Posterior vena cava (tissue), 2 donors: ENCODE results near the gene TRABD2B. TPM values are rescaled to one million over a fixed set of nuclear protein-coding genes. Genes with fewer than 3 reads are reported as not detected.

Experiments
- DNase-seq: peaks from one replicate; pipeline ENCODE4 v3.0.0-alpha.2; 2020; ENCODE audit warnings: low spot score
- intact Hi-C, 2 donors: fragments of 100-400 bp; cut with DNase I; formaldehyde crosslinking; loops; one replicate each; pipeline versions ENCODE4 v1.14.1 to v1.14.2; 2022 to 2023
- long read RNA-seq, 2 donors: library from polyadenylated mRNA; unstranded; transcript quantifications; one replicate each; pipeline ENCODE4 v2.0.0, GENCODE V29; 2020 to 2021
- total RNA-seq, 2 donors: library from RNA; stranded (reverse); fragmentation: NEBNext Ultra II Directional; extraction: Animal tissue kit (Norgen Biotek cat#: 25700); gene quantifications; one replicate each; pipeline ENCODE4 v1.2.1, GENCODE V29; 2021
- donor health status: DM: yes; HTN: yes; CAD: no.
- donor health status: DM: yes; HTN: yes; CAD: no.

The TRABD2B gene
- 10 to 100 TPM; 10.5 to 16.4 TPM for total RNA-seq
- long read RNA-seq, donor 1, partial matches to known transcripts, result 3 of 16 reads
- long read RNA-seq, donor 1, other reads (novel, unspliced or antisense), result 13 of 16 reads
- long read RNA-seq, donor 2, partial matches to known transcripts, result 0 of 11 reads
- long read RNA-seq, donor 2, other reads (novel, unspliced or antisense), result 11 of 11 reads

DNA sequence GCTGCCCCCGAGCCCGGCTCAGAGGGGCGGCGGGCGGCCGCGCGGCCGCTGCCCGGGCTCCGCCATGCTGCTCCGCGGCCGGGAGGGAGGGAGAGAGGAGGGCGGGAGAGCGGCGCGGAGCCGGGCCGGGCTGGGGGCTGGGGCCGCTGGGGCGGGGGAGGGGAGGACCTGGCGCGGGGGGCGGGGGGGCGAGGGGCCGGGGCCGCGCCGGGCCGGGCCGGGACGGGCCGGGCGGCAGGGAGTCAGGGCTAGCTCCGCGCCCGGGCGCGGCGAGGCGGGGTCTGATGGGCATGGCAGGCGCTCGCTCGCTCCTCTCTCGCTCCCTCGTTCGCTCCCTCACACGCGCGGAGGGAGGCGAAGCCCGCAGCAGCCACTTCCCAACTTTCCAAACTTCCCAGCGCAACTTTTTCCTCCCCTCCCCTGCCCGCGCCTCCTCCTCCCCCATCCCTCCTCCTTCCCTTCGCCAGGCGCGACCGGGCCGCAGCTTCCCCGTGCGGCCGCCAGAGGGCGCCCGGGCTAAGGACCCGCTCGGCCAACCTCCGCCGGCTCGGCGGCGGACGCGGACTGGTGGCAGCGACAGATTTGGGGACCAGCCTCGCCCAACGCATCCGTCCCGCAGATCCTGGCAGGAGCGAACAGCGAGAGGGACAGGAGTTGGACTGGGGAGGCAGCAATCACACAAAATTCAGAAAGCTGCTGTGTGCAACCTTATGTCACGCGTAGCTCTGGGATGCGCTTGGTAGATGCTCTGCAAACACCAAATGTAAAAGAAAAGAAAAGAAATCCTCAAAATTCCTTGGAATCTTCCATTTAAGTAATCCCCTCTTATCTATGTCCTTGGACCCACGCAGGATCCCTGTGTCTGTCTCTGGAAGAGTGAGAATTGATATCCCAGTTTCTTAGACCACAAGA is at the start of gene TRABD2B:
Gene TRABD2B (minus strand): TSS at position 97 of the 912 bp plus-strand sequence.
- intact Hi-C loops, result loop anchor here in 1 of 2 donors (5.0 to 10.0 kb wide), 2 partner anchors 60 to 213 kb away; no protein-coding TSS in a partner anchor
- DNase-seq, result peak; percentile 95

DNA sequence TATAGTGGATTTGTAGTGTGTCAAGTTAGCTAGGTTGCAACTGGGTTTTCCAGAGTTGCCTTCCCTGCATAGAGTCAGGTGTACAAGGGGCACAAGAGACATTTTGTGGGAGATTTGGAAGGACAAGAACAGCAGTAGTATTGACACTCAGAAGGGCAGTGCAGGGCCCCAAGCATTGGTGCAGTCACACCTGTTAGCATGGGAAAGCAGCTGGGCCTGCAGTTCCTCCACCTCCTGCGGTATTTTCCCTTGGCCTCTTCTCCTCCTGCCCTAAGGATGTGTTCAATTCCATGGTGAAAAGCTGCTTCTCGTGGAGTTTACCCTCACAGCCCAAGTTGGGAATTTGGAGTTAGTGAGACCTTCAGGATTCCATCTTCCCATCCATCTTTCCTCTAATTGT is 47.1 kb upstream of the TRABD2B start:
- DNase-seq, result no peak
- intact Hi-C loops, result no loop called here

DNA sequence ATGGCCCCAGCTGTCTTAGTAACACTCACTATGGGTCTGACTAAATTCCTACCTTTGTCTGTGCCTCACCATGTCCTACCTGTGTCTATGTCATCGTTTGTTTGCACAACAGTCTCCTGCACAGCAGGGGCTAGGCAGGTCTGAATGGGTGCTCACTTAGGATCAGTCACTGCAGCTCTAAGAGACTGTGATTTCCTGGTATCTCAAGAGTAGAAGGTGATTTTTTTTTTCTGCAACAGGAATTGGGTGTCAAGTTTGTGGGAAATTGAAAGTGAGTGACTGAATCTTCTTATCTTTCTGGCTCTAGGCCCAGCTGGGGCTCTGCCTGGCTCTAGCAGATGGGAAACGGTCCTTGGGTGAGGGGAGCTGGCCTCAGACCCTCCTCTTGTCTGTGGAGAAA is 46.4 kb upstream of the TRABD2B start:
- no peak for DNase-seq
- intact Hi-C loops, result no loop called here

DNA sequence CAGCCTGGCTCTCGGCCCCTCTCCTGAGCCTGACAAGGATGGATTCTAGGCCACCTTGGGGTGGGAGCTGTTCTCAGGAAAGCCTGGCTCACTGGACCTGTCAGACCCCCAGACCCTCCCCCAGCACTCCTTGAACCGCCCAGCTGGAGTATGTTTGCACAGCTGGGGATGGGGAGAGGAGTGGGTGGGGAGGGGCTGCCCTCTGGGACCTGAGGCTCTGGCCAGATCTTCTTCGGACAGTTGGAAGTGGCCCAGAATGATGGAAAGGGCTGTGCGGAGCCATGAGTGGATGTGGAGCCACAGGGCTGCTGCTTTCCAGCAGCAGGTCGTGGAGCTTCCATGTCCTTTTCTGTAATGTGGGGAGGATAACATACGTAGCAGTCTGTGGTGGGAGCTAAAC is 43.0 kb upstream of the TRABD2B start:
- DNase-seq, result no peak
- intact Hi-C loops, result no loop called here

DNA sequence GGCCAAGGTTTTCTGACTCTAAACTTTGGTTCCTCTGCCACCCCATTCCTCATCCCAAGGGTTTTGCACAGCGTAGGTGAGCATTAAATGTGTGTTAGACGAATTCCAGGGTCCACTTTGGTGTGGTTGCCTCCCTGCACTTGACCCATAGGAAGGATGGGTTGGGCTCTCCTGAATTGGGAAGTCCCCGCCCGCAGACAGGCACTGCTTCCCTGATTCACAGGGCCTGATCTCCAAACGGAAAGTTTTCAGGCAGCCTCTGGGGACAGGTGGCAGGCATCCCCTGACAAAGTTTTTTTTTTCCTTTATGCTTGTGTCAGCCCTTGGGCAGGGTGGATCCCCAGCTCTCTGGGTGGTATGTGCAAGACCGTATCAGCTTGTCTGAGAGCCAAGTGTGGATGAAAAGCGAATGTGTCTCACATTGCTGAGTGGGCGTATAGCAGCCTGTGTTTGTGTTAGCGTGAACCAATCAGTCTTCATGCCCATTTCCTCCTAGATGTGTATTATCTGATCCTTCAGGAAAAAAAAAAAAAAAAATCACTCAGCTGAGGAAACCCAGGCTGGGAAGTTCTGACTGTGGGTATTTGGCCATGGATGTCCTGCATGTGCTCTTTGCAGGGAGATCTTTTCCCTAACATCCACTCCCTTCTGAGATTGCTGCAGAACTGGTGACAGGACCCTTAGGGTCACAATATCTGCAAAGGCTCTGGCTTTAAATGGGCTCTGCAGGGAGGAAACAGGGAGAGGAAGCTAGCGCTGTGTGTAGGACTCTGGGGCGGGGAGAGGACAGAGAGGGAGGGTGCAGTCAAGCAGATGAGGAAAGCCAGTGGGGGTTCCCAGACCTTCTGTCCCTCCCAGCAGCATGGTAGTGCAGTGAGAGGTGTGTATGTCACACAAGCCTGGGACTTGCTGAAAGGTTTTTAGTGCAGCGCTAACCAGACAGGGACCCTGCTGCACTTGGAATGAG is 42.2 kb upstream of the TRABD2B start:
- no peak for DNase-seq
- intact Hi-C loops, result no loop called here

DNA sequence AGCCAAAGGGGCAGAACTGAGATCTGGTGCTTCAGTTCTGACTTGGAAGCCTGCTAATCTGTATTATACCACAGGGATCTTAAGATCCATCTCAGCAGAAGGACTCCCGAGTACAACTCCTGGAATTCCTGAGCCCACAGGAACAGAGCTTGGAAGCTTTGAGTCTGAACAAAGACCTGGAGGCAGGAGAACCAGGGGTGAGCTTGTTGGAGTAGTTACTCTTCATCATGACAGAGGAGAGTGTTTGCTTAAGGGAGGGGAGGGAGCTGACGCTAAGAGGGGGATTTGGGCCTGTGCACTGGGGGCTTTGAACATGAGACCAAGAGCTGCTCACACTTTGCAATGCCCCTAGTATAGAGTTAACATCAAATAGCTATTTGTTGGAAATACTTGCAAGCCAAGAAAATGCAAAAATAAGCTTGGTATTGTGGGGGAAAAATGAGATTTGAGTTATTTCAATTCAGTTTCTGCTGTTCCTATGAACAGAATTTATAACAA is 41.1 kb upstream of the TRABD2B start:
- DNase-seq, result no peak
- intact Hi-C loops, result no loop called here

DNA sequence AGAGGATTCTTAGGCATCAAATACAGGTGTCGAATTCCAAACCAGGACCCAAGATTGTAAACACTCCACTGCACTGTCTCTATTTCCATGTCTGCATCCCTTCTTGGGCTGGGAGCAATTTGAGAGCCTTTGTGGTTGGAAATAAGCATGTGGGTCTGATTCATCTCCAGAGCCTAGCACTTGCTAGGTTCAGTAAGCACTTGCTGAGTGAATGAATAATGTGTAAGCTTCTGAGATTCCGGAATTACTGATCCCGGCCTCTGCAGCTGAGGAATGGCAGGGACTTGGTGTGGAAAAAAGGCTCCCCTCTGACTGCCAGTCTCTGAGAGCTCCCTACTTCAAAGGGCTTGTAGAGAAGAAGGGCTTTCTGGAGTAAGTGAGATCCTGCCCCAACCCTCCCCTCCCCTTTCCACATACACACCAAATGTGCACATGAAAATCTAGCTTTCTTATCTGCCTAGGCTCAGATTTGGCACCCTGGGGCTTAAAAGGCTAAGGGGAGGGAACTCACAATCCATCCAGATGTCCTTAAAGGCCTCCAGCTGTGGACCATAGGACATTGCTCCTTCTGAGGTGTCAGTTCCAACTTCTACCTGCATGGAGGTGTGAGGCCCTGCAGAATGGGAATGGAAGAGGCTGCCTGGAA is 39.6 kb upstream of the TRABD2B start:
- intact Hi-C loops, result no loop called here
- DNase-seq, result no peak

DNA sequence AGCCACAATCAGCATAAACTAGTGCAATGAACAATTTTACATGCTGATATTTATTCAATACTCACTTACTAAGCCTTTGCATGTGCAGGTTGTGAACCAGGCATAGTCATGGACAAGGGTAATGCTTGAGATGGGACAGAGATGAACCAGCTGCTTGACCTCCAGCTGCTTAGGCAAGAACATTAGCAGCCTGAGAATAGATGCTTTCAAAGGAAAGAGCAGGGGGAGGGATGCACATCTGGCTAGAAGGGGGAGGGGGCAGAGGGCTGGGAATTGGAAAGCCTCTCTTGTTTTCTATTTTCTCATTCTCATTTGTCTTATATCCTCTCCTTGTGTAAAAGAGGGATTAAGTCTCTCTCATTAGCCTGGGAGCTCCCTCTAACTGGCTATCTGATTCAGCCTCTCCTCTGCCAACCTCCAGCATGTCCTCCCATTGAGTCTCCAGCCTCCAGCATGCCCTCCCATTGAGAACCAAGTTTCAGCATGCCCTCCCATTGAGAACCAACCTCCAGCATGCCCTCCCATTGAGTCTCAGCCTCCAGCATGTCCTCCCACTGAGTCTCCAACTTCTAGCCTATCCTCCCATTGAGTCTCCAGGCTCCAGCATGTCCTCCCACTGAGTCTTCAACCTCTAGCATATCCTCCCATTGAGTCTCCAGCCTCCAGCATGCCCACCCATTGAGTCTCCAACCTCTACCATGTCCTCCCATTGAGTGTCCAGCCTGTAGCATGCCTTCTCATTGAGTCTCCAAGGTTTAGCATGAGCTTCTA is 38.4 kb upstream of the TRABD2B start:
- intact Hi-C loops, result no loop called here
- no peak for DNase-seq

DNA sequence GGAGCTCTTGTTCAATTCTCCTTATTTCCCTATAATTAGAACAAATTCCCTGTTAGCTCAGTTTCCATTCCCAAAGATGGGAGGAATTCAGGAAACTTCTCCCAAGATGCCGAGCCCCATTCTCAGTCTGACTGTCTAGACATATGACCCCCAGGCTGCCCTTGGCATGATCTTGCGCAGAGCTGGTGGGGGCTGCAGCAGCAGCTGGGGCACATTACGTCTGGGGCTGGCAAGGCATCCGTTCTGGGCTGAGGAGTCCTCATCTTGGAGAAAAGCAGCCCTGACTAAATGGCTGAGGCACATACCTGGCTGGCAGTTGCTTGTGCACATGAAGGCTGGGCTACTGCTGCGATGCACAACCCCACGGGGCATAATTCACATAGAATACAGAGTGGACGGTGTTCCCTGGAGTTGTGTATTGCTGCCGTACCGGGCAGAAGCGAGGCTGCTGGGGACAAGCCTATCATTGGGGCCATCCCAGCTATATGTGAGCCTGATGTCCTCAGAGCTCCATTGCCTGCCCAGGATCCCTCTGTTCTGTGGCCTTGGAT is 36.4 kb upstream of the TRABD2B start:
- intact Hi-C loops, result loop anchor here in 1 of 2 donors (1.0 kb wide), 1 partner anchor 11 kb away; no protein-coding TSS in a partner anchor
- DNase-seq, result peak; percentile 83

DNA sequence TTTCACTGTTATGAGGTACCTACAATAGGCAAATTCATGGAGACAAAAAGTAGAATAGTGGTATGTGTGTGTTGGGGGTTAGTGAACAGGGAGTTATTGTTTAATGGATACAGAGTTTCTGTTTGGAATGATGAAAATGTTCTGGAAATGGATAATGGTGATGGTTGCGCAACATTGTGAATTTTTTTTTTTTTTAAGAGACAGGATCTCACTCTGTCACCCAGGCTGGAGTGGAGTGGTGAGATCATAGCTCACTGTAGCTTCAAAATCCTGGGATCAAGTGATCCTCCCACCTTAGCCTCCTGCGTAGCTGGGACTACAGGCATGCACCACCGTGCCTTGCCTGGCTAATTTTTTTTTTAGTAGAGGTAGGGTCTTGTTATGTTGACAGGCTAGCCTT is 34.5 kb upstream of the TRABD2B start:
- DNase-seq, result no peak
- intact Hi-C loops, result no loop called here

DNA sequence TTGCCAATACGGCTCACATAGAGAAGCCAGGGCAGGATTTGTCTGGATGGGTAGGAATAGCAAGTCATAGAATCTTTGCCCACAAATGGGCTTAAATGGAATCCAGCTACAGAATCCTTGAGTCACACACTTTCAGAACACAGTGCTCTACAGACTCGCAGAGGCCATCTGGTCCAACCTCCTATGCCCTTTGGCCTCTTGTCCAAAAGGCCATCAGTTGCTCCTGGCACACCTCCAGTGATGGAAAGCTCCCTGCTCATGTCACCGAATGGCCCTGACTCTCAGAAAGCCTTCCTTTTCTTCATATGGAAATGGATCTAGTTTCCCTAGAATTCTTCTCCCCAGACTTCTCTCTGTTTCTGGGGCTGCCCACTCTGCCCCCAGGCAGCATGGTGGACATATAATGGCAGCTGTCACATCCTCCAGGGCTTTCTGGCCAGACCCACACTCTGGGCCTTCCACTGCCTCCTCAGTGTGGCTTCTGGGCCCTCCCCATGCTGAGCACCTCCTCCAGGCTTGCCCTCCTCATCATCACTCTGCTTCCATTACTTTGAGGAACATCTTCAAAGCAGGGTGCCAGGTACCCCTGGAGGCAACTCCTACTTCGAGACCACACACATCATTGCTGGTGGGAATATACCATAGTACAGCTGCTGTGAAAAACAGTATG is 33.6 kb upstream of the TRABD2B start:
- DNase-seq, result no peak
- intact Hi-C loops, result no loop called here

DNA sequence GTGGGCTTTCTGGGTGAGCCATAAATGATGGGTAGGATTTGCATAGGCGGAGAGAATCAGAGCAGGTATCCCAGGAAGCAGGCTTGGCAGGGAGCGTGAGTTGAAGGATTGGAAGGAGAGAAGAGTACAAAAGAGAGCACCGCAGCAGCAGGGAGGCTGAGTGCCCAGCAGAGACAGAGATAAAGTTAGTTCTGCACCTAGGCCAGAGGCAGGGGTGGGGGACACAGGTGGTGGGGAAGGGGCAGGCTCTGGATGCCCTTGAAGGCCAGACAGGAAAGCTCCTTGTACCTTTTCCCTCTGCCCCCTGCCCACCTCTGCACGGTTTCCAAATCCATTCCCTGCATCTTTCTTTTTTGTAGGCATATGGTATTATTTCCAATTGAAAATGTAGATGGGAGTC is 33.0 kb upstream of the TRABD2B start:
- intact Hi-C loops, result no loop called here
- DNase-seq, result no peak

DNA sequence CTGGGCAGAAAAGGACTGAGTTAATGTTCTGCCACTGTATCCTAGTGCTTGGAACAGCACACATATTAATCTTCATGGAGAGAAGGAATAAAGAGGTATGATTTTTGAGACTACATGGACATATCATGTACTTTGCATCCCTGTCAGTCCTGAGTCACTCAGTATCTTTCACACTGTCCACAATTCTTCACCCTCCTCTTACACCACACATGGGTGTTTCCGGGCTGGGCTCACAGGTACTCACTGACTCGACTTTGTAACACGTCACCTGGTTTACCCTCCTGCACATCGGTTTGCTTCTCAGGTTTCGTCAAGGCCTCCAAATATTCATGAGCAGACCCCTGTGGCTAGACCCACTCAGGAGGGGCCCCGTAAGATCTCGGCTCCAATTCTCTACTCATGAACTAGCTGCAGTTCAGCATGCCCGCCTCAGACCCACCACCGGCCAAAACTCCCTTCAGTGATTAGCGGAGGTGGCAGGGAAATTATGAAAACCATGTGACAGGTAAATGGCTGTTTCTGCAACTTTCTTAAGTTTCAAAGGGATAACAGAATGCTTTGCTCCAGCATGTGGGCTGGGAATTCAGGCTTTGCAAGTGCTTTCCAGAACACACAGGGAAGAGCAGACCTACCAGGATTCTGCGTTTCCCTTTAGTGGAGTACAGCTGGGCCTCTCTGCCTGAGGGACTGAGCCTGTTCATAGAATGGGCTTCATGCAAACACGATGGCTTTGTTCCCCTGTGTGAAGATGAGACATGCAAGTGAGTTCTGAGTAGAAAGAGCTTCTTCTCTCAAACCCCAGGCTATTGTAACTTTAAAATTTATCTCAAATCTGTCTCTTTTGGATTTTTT is 31.3 kb upstream of the TRABD2B start:
- intact Hi-C loops, result no loop called here
- no peak for DNase-seq

DNA sequence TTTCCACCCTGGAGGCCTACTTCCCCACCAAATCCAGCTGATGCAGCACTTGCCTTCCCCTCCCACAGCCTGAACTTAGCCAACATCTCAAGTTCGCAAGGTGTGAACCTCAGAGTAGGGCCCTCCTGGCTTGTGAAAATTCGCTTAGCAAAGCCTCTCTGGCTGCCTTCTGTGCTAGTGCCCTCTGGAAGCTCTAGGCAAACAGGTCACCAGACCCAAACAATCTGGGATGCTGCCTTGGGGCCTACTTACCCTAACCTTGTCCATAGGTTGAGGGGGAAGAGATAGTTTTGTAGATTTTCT is 30.3 kb upstream of the TRABD2B start:
- DNase-seq, result no peak
- intact Hi-C loops, result no loop called here

DNA sequence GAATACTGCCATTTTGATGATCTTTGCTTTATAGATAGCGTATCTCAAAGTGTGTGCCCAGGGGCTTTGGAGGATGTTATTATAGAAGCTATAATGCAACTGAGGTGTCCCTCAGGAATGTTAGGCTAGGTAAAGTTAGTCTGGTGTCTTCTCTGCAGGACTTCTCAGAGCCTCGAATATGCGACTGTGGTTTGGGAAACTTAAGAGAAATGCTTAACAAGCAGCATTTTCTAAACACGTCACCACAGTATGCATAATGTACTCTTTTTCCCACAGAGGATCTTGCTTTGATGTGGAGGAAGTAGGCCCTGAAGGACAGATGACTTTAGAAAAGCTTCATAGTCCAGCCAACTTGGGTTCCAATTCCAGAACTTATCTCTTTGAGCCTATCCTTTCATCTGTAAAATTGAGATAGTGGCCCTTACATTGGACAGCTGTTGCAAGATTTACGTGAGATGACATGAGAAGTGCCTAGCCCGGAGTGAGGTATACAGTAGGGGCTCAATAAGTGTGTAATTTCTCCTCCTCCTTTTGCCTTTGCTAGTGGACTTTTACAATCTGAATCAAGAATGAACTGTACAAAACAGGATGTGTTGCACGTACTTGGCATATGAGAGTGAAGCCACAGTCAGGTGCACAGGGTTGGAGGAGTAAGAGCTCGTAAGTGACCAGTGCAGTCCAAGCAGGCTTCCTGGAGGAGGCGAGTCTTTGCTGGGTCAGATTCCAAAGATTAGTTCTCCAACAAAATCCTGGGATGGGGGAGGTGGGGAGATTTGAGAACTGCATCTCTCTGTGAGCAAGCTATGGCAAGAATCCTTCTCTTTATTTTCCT is 29.7 kb upstream of the TRABD2B start:
- intact Hi-C loops, result no loop called here
- no peak for DNase-seq

DNA sequence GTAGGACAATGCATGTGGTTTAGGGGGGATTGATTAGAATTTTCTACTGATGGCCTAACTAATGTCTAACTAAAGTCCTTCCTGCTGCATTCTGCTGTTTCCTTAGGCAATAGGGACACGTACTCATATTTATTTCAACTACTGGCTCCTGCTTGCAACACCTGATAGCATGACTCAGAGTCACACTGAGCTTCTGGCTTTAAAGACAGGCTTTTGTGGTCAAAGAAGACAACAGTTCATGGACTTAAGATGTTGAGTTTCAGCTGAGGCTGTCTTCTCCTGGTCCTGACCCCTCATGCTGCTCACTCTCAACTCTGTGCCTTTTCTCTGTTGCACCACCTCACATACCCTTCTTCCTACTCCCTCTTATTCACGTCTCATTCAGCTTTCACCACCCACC is 29.1 kb upstream of the TRABD2B start:
- DNase-seq, result no peak
- intact Hi-C loops, result no loop called here
